HepG2 (cell line): ENCODE measurements around the gene ARL8A. TPM values are rescaled to one million over a fixed set of nuclear protein-coding genes. Genes with fewer than 3 reads are reported as not detected.

Experiments
- AKNA ChIP-seq: sonication (generic); formaldehyde crosslinking; IDR thresholded peaks from 2 replicates; pipeline ENCODE4 v1.4.0; 2020; ENCODE audit warnings: missing genetic modification reagents, borderline replicate concordance
- ATF1 ChIP-seq: IDR thresholded peaks from 2 replicates; pipeline ENCODE4 v1.6.1; 2016; ENCODE audit warnings: mild to moderate bottlenecking, control low read depth
- KDM5B ChIP-seq: sonication (generic); formaldehyde crosslinking; IDR thresholded peaks from 2 replicates; pipeline ENCODE4 v1.4.0; 2020; ENCODE audit warnings: missing genetic modification reagents, mild to moderate bottlenecking, borderline replicate concordance
- MTA1 ChIP-seq: sonication (generic); formaldehyde crosslinking; IDR thresholded peaks from 2 replicates; pipeline ENCODE4 v1.4.0; 2020; ENCODE audit warnings: missing genetic modification reagents, mild to moderate bottlenecking, borderline replicate concordance
- NR2F1 ChIP-seq, 2 experiments: fragments of 450-650 bp in 1 of 2; formaldehyde crosslinking in 1 of 2; IDR thresholded peaks; 2 replicates each; pipeline versions ENCODE4 v1.5.0 to v1.6.1; 2016 to 2020; ENCODE audit warnings: mild to moderate bottlenecking in 1 of 2, missing compliant biosample characterization in 1 of 2, missing genetic modification reagents in 1 of 2, moderate library complexity in 1 of 2
- PHF8 ChIP-seq: sonication (generic); formaldehyde crosslinking; IDR thresholded peaks from 2 replicates; pipeline ENCODE4 v1.5.0; 2020; ENCODE audit warnings: missing genetic modification reagents
- RAD21 ChIP-seq: fragments of 450-650 bp; formaldehyde crosslinking; IDR thresholded peaks from 2 replicates; pipeline ENCODE4 v1.5.0; 2020; ENCODE audit warnings: mild to moderate bottlenecking
- SP2 ChIP-seq: sonication (generic); formaldehyde crosslinking; IDR thresholded peaks from 2 replicates; pipeline ENCODE4 v1.5.1; 2020; ENCODE audit warnings: mild to moderate bottlenecking, missing genetic modification reagents
- USF2 ChIP-seq, 2 experiments: sonication (generic) in 1 of 2; formaldehyde crosslinking in 1 of 2; IDR thresholded peaks; 2 replicates each; pipeline versions ENCODE4 v1.5.1 to v1.6.1; 2011 to 2020; ENCODE audit warnings: borderline replicate concordance in 1 of 2, low read depth in 1 of 2, low read length in 1 of 2, mild to moderate bottlenecking in 1 of 2, missing genetic modification reagents in 1 of 2, moderate library complexity in 1 of 2
- ZNF3 ChIP-seq: IDR thresholded peaks from 2 replicates; pipeline ENCODE4 v1.7.0; 2017; ENCODE audit warnings: inconsistent platforms
- ZNF605 ChIP-seq: sonication (generic); formaldehyde crosslinking; IDR thresholded peaks from 2 replicates; pipeline ENCODE4 v1.8.0; 2022; ENCODE audit warnings: mild to moderate bottlenecking, missing genetic modification reagents
- polyA plus RNA-seq, 8 experiments: library from polyadenylated mRNA; depleted of rRNA in 3 of 8; stranded (reverse) in 7 of 8; unstranded in 1 of 8; fragments of >200 nt; fragmentation: Illumina TruSeq in 4 of 8; extraction: Trizol in 4 of 8; gene quantifications; 2 replicates each; pipeline versions ENCODE4 v1.2.1 to v1.2.3, GENCODE V29; 2011 to 2016; ENCODE audit warnings: low read depth in 4 of 8, missing spikeins in 1 of 8, mixed read lengths in 1 of 8; ENCODE audit not compliant: insufficient read depth in 1 of 8
- total RNA-seq, 5 experiments: library from RNA; depleted of rRNA; stranded (reverse); fragments of >200 nt; fragmentation: Illumina TruSeq; extraction: Trizol; gene quantifications; 2 replicates each; pipeline ENCODE4 v1.2.3, GENCODE V29; 2016; ENCODE audit warnings: low read depth in 1 of 5
- TF ChIP-seq, protein P1 (sequence below): sonication (generic); formaldehyde crosslinking; IDR thresholded peaks from 2 replicates; pipeline ENCODE4 v1.8.0; 2022; ENCODE audit warnings: mild to moderate bottlenecking, missing genetic modification reagents, borderline replicate concordance
- TF ChIP-seq, protein P2 (sequence below): sonication (generic); formaldehyde crosslinking; IDR thresholded peaks from 2 replicates; pipeline ENCODE4 v1.4.0; 2020; ENCODE audit warnings: missing genetic modification reagents, mild to moderate bottlenecking, borderline replicate concordance
- TF ChIP-seq, protein P3 (sequence below), 2 experiments: fragments of 450-650 bp in 1 of 2; sonication (generic) in 1 of 2; formaldehyde crosslinking; IDR thresholded peaks; 2 replicates each; pipeline versions ENCODE4 v1.5.0 to v1.8.0; 2020 to 2022; ENCODE audit warnings: mild to moderate bottlenecking in 1 of 2, missing genetic modification reagents in 1 of 2

ARL8A gene
- total and polyA plus RNA-seq, 2 of the 13 experiments (the other 11 are each of a cell fraction or from before 2014, with no cell fraction given): 2.7 to 23.4 TPM

GRCh38 chr1:202085682-202086373 is 58.7 kb downstream of the ARL8A start (continued):
- TF ChIP-seq AKNA (CRISPR knock-in tag) (no peak), ATF1 (CRISPR knock-in tag) (peak; percentile 50; the same call in 1 of the 2 replicates), SP2 (peak; percentile 52; the same call in 1 of the 2 replicates), MTA1 (CRISPR knock-in tag) (peak; percentile 7; the same call in 1 of the 2 replicates), RAD21 (CRISPR knock-in tag) (no peak), ZNF605 (no peak), PHF8 (CRISPR knock-in tag) (peak; percentile 41; the same call in 1 of the 2 replicates), ZNF3 (CRISPR knock-in tag) (no peak), NR2F1 (CRISPR knock-in tag; IDR thresholded peaks at IDR 0.05) (peak in 1 of 2 experiments; percentile 64; a peak in 1 of 4 replicates), USF2 (IDR thresholded peaks at IDR 0.05; ENCODE audit: low read depth, low read length) (no peak), USF2 (CRISPR knock-in tag; IDR thresholded peaks at IDR 0.05; ENCODE audit: borderline replicate concordance) (no peak), KDM5B (no peak; the same call in 1 of the 2 replicates)
- TF ChIP-seq, protein P1, sequence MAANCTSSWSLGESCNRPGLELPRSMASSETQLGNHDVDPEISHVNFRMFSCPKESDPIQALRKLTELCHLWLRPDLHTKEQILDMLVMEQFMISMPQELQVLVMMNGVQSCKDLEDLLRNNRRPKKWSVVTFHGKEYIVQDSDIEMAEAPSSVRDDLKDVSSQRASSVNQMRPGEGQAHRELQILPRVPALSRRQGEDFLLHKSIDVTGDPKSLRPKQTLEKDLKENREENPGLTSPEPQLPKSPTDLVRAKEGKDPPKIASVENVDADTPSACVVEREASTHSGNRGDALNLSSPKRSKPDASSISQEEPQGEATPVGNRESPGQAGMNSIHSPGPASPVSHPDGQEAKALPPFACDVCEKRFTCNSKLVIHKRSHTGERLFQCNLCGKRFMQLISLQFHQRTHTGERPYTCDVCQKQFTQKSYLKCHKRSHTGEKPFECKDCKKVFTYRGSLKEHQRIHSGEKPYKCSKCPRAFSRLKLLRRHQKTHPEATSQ (CRISPR knock-in tag): 0 out of 2 replicates have a peak, but pooled peaks have one; percentile 22
- TF ChIP-seq, protein P2, sequence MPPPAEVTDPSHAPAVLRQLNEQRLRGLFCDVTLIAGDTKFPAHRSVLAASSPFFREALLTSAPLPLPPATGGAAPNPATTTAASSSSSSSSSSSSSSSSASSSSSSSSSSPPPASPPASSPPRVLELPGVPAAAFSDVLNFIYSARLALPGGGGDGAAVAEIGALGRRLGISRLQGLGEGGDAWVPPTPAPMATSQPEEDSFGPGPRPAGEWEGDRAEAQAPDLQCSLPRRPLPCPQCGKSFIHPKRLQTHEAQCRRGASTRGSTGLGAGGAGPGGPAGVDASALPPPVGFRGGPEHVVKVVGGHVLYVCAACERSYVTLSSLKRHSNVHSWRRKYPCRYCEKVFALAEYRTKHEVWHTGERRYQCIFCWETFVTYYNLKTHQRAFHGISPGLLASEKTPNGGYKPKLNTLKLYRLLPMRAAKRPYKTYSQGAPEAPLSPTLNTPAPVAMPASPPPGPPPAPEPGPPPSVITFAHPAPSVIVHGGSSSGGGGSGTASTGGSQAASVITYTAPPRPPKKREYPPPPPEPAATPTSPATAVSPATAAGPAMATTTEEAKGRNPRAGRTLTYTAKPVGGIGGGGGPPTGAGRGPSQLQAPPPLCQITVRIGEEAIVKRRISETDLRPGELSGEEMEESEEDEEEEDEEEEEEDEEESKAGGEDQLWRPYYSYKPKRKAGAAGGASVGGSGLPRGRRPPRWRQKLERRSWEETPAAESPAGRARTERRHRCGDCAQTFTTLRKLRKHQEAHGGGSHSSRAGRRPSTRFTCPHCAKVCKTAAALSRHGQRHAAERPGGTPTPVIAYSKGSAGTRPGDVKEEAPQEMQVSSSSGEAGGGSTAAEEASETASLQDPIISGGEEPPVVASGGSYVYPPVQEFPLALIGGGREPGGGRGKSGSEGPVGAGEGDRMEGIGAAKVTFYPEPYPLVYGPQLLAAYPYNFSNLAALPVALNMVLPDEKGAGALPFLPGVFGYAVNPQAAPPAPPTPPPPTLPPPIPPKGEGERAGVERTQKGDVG (CRISPR knock-in tag): no peak
- TF ChIP-seq, protein P3, sequence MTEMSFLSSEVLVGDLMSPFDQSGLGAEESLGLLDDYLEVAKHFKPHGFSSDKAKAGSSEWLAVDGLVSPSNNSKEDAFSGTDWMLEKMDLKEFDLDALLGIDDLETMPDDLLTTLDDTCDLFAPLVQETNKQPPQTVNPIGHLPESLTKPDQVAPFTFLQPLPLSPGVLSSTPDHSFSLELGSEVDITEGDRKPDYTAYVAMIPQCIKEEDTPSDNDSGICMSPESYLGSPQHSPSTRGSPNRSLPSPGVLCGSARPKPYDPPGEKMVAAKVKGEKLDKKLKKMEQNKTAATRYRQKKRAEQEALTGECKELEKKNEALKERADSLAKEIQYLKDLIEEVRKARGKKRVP (CRISPR knock-in tag; IDR thresholded peaks at IDR 0.05): 0 out of 4 replicates have a peak, but pooled peaks of 1 of the 2 experiments have one; percentile 31
